HG03354 (cell line): ENCODE data around the gene PRDM11.

Experiments
- ATAC-seq: cut with Tn5 transposase; IDR thresholded peaks from one replicate; pipeline ENCODE4 v1.9.1; 2021; ENCODE audit warnings: mild to moderate bottlenecking; ENCODE audit not compliant: unreplicated experiment, poor library complexity, severe bottlenecking

The PRDM11 gene

DNA sequence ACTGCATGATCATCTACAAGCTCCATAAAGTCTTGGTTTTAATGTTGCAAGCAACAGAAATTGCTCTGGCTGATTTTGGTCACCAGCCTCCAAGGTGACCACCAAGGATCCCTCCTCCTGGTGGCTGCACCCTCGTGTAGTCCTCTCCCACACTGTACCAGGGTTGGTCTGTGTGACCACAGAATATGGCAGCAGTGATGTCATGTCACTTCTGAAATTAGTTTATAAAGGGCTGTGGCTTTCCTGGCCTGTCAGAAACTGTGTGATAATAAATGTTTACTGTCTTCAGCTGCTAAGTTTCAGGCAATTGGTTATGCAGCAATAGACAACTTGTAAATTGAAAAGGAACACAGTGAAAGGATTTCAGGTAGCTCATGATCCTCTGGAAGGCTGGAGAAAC is 5.3 kb upstream of the PRDM11 start:
- ATAC-seq, result no peak

DNA sequence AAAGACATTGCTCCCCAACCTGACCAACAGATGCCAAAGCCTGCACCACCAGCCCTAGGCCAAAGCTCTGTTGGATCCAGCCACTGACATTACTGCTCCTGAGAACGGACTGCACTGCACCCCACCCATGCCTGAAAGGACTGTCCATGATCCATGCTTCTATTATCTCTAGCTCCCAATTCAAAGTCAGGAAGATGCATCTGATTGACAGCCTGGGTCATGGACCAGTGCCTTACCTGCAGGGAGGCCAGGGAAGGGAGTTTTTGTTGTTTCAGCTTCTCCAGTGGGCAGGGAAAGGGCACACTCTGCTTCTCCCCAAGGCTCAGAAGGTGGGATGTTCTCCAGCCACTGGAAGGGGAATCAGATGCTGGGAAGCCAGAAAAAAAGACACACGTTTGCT is 4.8 kb upstream of the PRDM11 start:
- no peak for ATAC-seq

- no peak for ATAC-seq
Measured at GRCh38 chr11:45142241-45143055, 4.0 kb upstream of the PRDM11 start.

GRCh38 chr11:45143494-45143893 is 2.9 kb upstream of the PRDM11 start:
- ATAC-seq, result no peak

DNA sequence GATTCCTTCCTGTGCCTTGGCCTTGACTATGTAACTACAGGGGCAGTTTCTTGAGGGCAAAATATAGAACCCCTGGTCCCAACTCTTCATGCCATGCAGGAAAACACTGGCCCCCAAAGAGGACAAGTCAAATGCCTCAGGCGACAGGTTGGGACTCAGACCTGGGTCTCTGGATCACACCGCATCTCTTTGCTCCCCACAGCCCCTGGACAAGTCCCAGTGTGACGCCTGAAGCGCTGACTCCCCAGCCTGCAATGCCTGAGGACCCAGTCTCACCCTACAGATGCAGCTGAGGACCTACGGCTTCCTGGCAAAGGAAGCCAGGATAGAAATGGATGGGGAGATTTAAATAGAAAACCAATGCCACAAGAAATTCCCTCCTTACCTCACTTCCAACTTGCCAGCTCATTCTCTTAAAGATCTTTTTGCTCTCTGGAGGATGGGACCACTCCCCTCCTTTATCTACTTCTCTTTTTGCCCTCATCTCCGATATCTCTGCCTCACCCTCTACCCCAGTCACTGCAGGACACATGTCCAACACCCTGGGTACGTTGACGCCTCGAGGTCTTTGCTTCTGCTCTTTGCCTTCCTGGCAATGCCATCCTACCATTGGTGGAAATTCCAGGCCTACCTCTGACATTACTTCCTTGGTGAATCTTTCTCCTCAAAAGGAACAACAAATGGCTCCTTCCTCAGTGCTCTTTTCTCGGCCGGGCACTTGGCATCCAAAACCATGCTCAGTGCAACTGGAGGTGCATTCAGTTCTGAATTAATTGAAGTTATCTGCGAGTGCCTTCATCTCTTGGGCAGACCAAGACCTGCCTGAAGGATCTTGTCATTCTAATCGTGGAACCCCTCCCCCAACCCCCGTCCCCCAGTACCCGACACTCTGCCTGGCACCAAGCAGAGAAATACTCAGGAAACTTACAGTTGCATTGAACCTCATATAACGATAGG is 2.0 kb upstream of the PRDM11 start:
- no peak for ATAC-seq

- ATAC-seq, result no peak
Measured at GRCh38 chr11:45145083-45145378, 1.4 kb upstream of the PRDM11 start.

DNA sequence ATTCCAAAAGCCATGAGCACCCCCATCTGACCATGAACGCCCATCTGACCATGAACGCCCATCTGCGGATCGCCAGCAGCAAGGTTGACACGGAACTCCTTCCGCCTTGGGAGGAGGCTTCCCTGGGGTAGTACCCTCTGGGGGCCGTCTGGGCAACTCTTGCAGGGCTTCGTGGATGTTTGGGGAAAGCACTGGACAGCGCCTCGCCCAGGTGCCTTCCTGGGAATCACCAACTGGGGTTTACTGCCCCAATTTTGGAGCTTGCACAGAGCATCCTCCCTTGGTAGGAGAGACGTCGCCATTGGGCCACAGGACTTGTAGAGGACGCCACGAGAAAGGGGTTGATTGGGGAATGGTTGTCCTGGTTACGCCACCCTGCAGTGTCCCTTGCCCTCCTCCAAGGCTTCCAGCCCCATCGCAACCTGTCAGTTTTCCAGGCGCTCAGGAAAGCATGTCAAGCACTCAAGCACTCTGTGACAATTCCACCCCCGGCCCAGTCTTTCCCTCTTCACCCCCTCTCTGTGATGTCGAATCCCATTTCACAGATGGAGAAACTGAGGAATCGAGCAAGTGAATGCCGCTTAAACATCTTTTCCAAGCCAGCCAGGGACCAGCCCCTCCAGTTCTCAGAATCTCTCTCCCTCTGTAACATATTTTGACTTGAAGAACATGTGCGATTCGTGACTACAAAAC is 914 bp upstream of the PRDM11 start:
- no peak for ATAC-seq

- ATAC-seq, result peak; percentile 99
Measured at GRCh38 chr11:45147017-45147728, 734 bp downstream of the PRDM11 start.

GRCh38 chr11:45147891-45148675 is 1.6 kb downstream of the PRDM11 start:
- ATAC-seq, result no peak

DNA sequence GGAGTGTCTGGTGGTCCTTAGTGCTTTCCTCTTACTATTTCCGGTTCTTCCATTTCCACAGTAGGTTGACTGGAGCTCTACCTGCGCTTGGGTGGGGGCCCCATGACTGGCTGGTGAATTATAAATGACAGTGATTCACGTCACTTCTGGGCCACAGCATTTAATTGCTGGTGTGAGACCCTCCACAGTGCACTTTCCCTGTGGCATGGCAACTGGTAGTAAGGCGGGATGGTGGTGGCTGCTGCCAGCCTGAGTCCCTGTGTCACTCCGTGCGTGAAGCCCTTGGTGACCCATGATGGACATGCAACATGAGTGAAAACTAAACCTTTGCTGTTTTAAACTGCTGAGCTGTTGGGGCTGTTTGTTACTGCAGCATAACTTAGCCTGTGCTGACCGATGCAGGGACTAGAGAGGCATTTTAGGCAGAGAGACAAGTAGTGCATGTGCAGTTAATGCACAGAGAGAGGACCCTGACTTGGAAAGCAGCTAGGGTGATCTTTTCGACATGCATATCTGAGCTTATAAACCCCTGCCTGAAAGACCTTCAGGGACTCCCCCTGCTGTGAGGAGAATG is 3.1 kb downstream of the PRDM11 start:
- ATAC-seq, result no peak

GRCh38 chr11:45150301-45150700 is 3.9 kb downstream of the PRDM11 start:
- ATAC-seq, result no peak

GRCh38 chr11:45150943-45151342 is 4.5 kb downstream of the PRDM11 start:
- ATAC-seq, result no peak

DNA sequence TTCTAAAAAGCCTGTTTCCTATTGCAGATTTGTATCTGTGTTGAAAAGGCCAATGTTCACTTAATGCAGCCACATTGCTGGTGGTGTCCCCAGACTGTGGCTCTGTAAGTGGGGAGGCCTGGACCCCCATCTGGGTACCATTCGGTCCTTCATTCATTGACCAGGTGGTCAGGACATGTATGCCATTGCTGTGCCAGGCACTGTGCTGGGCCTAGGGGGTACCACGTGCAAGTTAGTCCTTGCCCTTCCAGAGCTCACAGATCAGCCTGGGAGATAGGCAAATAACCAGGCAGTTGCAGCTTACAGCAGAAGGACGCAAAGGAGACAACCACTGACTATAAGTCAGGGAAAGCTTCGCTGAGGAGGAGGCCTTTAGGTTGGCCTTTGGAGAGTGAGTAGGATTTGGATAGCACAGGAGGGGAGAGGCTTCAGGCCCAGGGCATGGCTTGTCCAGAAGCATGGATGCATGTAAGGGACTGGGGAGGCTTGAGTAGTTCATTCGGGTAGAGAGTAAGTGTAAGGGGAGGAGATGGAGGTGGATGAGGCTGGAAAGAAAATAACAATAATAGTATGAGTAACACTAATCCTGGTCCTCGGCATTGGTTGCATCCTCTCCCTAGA is 5.0 kb downstream of the PRDM11 start:
- no peak for ATAC-seq

- ATAC-seq, result no peak
Measured at GRCh38 chr11:45152740-45153595, 6.5 kb downstream of the PRDM11 start.

- ATAC-seq, result no peak
Measured at GRCh38 chr11:45154276-45154675, 7.8 kb downstream of the PRDM11 start.

GRCh38 chr11:45155058-45155551 is 8.7 kb downstream of the PRDM11 start:
- no peak for ATAC-seq

- ATAC-seq, result no peak
Measured at GRCh38 chr11:45155627-45156180, 9.3 kb downstream of the PRDM11 start.
